SU-DHL-6 (cell line): ENCODE measurements around the gene RNF150.

Source experiments
- H2AFZ ChIP-seq: fragments of 200-600 bp; sonication (generic); 2 replicates; pipeline ENCODE4 v1.6.1; 2014; ENCODE audit warnings: low read depth, mild to moderate bottlenecking, moderate library complexity, mixed read lengths, antibody characterized with exemption, low read length; ENCODE audit not compliant: severe bottlenecking
- H3F3A ChIP-seq: fragments of 200-600 bp; shearing (Covaris generic); 2 replicates; pipeline ENCODE4 v1.6.0; 2016; ENCODE audit warnings: antibody characterized with exemption, mild to moderate bottlenecking; ENCODE audit not compliant: insufficient read depth
- H3K27ac ChIP-seq: fragments of 200-600 bp; sonication (generic); 2 replicates; pipeline ENCODE4 v1.5.1; 2016; ENCODE audit warnings: low read depth, mild to moderate bottlenecking, low read length, moderate library complexity, mixed read lengths
- H3K27me3 ChIP-seq: fragments of 200-600 bp; sonication (generic), shearing (Covaris generic); 2 replicates; pipeline ENCODE4 v1.6.0; 2014; ENCODE audit warnings: mild to moderate bottlenecking, low read length
- H3K36me3 ChIP-seq: fragments of 200-600 bp; sonication (generic); 2 replicates; pipeline ENCODE4 v1.6.1; 2014; ENCODE audit warnings: mild to moderate bottlenecking, low read length, mixed read lengths
- H3K4me2 ChIP-seq: fragments of 300-600, 200-600 bp; shearing (Covaris generic), sonication (generic); 2 replicates; pipeline ENCODE4 v1.6.0; 2014; ENCODE audit warnings: low read length, low read depth, mild to moderate bottlenecking; ENCODE audit not compliant: poor library complexity, severe bottlenecking
- H3K4me3 ChIP-seq: fragments of 200-600 bp; sonication (generic); 2 replicates; pipeline ENCODE4 v1.5.1; 2014; ENCODE audit warnings: antibody characterized with exemption, low read length, mild to moderate bottlenecking, mixed read lengths; ENCODE audit not compliant: insufficient read depth, poor library complexity, severe bottlenecking
- H3K79me2 ChIP-seq: fragments of 200-600 bp; sonication (generic); 2 replicates; pipeline ENCODE4 v1.6.1; 2014; ENCODE audit warnings: mild to moderate bottlenecking, low read length, moderate library complexity; ENCODE audit not compliant: insufficient read depth
- H3K9ac ChIP-seq: fragments of 200-600 bp; sonication (generic); 2 replicates; pipeline ENCODE4 v1.7.0; 2014; ENCODE audit warnings: mild to moderate bottlenecking, low read length
- H3K9me2 ChIP-seq: fragments of 200-600 bp; sonication (generic); replicated peaks from 2 replicates; pipeline ENCODE4 v1.6.1; 2014; ENCODE audit warnings: low read length; ENCODE audit not compliant: insufficient read depth
- H3K9me3 ChIP-seq: fragments of 200-600 bp; sonication (generic); 2 replicates; pipeline ENCODE4 v1.6.1; 2014; ENCODE audit warnings: low read length, mixed read lengths; ENCODE audit not compliant: insufficient read depth
- H4K20me1 ChIP-seq: fragments of 200-600 bp; sonication (generic); 2 replicates; pipeline ENCODE4 v1.6.1; 2014; ENCODE audit warnings: low read depth, mild to moderate bottlenecking, antibody characterized with exemption, low read length, moderate library complexity, mixed read lengths
- CTCF ChIP-seq: fragments of 200-600 bp; sonication (generic); IDR thresholded peaks from one replicate; pipeline ENCODE4 v1.5.1; 2017; ENCODE audit warnings: antibody characterized with exemption, mild to moderate bottlenecking, low read length, moderate library complexity; ENCODE audit not compliant: insufficient read depth, poor library complexity, severe bottlenecking
- EZH2phosphoT487 ChIP-seq: fragments of 200-600 bp; sonication (generic), shearing (Covaris generic); conservative IDR thresholded peaks from 2 replicates; pipeline ENCODE4 v1.6.1; 2018; ENCODE audit warnings: mild to moderate bottlenecking, antibody characterized with exemption, low read length, moderate library complexity, mixed read lengths

RNF150 gene

GRCh38 chr4:140989944-140990343 lies 143.3 kb downstream of the RNF150 start:
- Histone ChIP-seq H3K4me3 (no peak overlapping the region), H3K27ac (no peak overlapping the region), H3F3A (no peaks in the 10 kb centered on the region), H4K20me1 (no peaks in the 10 kb centered on the region), H3K36me3 (no peaks in the 10 kb centered on the region), H3K79me2 (no peaks in the 10 kb centered on the region), H3K4me2 (no peak overlapping the region), H3K9me3 (no peaks in the 10 kb centered on the region), H3K9ac (no peak overlapping the region), H3K9me2 (no peaks in the 10 kb centered on the region), H3K27me3 (no peaks in the 10 kb centered on the region), H2AFZ (no peak overlapping the region)
- TF ChIP-seq CTCF (no peak), EZH2phosphoT487 (no peak)

- no peak overlapping the region for H3K4me2 ChIP-seq
- H3K27ac ChIP-seq, result no peak overlapping the region
- no peak for TF ChIP-seq EZH2phosphoT487
- no peak for TF ChIP-seq CTCF
- H3K4me3 ChIP-seq, result no peak overlapping the region
- no peaks in the 10 kb centered on the region for H3K36me3 ChIP-seq
- no peaks in the 10 kb centered on the region for H4K20me1 ChIP-seq
- no peaks in the 10 kb centered on the region for H3F3A ChIP-seq
- H3K9me2 ChIP-seq, result no peaks in the 10 kb centered on the region
- no peaks in the 10 kb centered on the region for H3K79me2 ChIP-seq
- no peak overlapping the region for H2AFZ ChIP-seq
- H3K27me3 ChIP-seq, result no peaks in the 10 kb centered on the region
- H3K9ac ChIP-seq, result no peak overlapping the region
- H3K9me3 ChIP-seq, result no peaks in the 10 kb centered on the region
Observed at GRCh38 chr4:140986045-140986444, 147.2 kb downstream of the RNF150 start.

GRCh38 chr4:140982613-140983340 lies 150.5 kb downstream of the RNF150 start:
- H3K9me3 ChIP-seq, result no peaks in the 10 kb centered on the region
- H3K79me2 ChIP-seq, result no peaks in the 10 kb centered on the region
- no peaks in the 10 kb centered on the region for H3K36me3 ChIP-seq
- H3K9me2 ChIP-seq, result no peaks in the 10 kb centered on the region
- no peaks in the 10 kb centered on the region for H3F3A ChIP-seq
- no peak for TF ChIP-seq CTCF
- TF ChIP-seq EZH2phosphoT487, result no peak
- H4K20me1 ChIP-seq, result no peaks in the 10 kb centered on the region
- H3K27ac ChIP-seq, result no peak overlapping the region
- no peak overlapping the region for H3K4me2 ChIP-seq
- no peaks in the 10 kb centered on the region for H3K27me3 ChIP-seq
- H3K4me3 ChIP-seq, result no peak overlapping the region
- H3K9ac ChIP-seq, result no peak overlapping the region
- no peak overlapping the region for H2AFZ ChIP-seq
